Loucy (cell line): ENCODE data around the gene MSMB.

Source experiments
- H2AFZ ChIP-seq: fragments of 200-600 bp; sonication (generic); 2 replicates; pipeline ENCODE4 v1.6.0; 2016; ENCODE audit warnings: antibody characterized with exemption, mild to moderate bottlenecking, low read length, moderate library complexity
- H3F3A ChIP-seq: fragments of 200-600 bp; 2 replicates; pipeline ENCODE4 v1.6.0; 2016; ENCODE audit warnings: antibody characterized with exemption, low read depth, mild to moderate bottlenecking
- H3K27me3 ChIP-seq: fragments of 200-600 bp; sonication (generic); 2 replicates; pipeline ENCODE4 v1.6.1; 2014; ENCODE audit warnings: low read length, mild to moderate bottlenecking; ENCODE audit not compliant: insufficient read depth, poor library complexity, severe bottlenecking
- H3K36me3 ChIP-seq: fragments of 200-600 bp; sonication (generic); 2 replicates; pipeline ENCODE4 v1.6.1; 2016; ENCODE audit warnings: low read length; ENCODE audit not compliant: insufficient read depth
- H3K4me1 ChIP-seq: fragments of 200-600 bp; sonication (generic); 2 replicates; pipeline ENCODE4 v1.5.1; 2014; ENCODE audit warnings: low read length, mild to moderate bottlenecking; ENCODE audit not compliant: insufficient read depth, poor library complexity, severe bottlenecking
- H3K4me2 ChIP-seq: fragments of 200-600 bp; sonication (generic); 2 replicates; pipeline ENCODE4 v1.6.0; 2014; ENCODE audit warnings: antibody characterized with exemption, low read length, low read depth, mild to moderate bottlenecking; ENCODE audit not compliant: poor library complexity, severe bottlenecking
- H3K4me3 ChIP-seq: fragments of 200-600 bp; sonication (generic); 2 replicates; pipeline ENCODE4 v1.5.1; 2014; ENCODE audit warnings: low read length, mild to moderate bottlenecking, mixed read lengths; ENCODE audit not compliant: poor library complexity, severe bottlenecking
- H3K79me2 ChIP-seq: fragments of 200-600 bp; sonication (generic); 2 replicates; pipeline ENCODE4 v1.6.1; 2014; ENCODE audit warnings: low read length; ENCODE audit not compliant: insufficient read depth
- H3K9ac ChIP-seq: fragments of 200-600 bp; sonication (generic); 2 replicates; pipeline ENCODE4 v1.6.0; 2014; ENCODE audit warnings: mild to moderate bottlenecking, low read depth, low read length, moderate library complexity; ENCODE audit not compliant: poor library complexity, severe bottlenecking
- H3K9me2 ChIP-seq: fragments of 200-600 bp; sonication (generic); replicated peaks from 2 replicates; pipeline ENCODE4 v1.6.1; 2016; ENCODE audit warnings: low read depth, low read length, mixed read lengths
- H3K9me3 ChIP-seq: fragments of 200-600 bp; sonication (generic); 2 replicates; pipeline ENCODE4 v1.6.1; 2014; ENCODE audit warnings: mild to moderate bottlenecking, antibody characterized with exemption, low read length, low read depth; ENCODE audit not compliant: insufficient read depth
- H4K20me1 ChIP-seq: fragments of 200-600 bp; sonication (generic); 2 replicates; pipeline ENCODE4 v1.6.0; 2014; ENCODE audit warnings: antibody characterized with exemption, low read length, mild to moderate bottlenecking; ENCODE audit not compliant: insufficient read depth, poor library complexity, severe bottlenecking
- EZH2phosphoT487 ChIP-seq: fragments of 200-600 bp; IDR thresholded peaks from 2 replicates; pipeline ENCODE4 v1.6.1; 2018; ENCODE audit warnings: antibody characterized with exemption, mild to moderate bottlenecking, moderate library complexity, borderline replicate concordance
- TF ChIP-seq, protein P1 (sequence below): fragments of 200-600 bp; sonication (generic); conservative IDR thresholded peaks from 2 replicates; pipeline ENCODE4 v1.5.1; 2014; ENCODE audit warnings: mild to moderate bottlenecking, antibody characterized with exemption, low read length

Gene MSMB

GRCh38 chr10:46020344-46020657, 25.8 kb downstream of the MSMB start:
- no peak for TF ChIP-seq EZH2phosphoT487
- TF ChIP-seq, protein P1, sequence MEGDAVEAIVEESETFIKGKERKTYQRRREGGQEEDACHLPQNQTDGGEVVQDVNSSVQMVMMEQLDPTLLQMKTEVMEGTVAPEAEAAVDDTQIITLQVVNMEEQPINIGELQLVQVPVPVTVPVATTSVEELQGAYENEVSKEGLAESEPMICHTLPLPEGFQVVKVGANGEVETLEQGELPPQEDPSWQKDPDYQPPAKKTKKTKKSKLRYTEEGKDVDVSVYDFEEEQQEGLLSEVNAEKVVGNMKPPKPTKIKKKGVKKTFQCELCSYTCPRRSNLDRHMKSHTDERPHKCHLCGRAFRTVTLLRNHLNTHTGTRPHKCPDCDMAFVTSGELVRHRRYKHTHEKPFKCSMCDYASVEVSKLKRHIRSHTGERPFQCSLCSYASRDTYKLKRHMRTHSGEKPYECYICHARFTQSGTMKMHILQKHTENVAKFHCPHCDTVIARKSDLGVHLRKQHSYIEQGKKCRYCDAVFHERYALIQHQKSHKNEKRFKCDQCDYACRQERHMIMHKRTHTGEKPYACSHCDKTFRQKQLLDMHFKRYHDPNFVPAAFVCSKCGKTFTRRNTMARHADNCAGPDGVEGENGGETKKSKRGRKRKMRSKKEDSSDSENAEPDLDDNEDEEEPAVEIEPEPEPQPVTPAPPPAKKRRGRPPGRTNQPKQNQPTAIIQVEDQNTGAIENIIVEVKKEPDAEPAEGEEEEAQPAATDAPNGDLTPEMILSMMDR, result no peak
- Histone ChIP-seq H3K27me3 (no peaks in the 10 kb centered on the region), H2AFZ (no peak overlapping the region), H3K4me3 (peak overlapping the region; percentile 11), H3F3A (no peaks in the 10 kb centered on the region), H3K4me1 (peaks cover 53% of the 10 kb centered on the region), H3K9me2 (no peaks in the 10 kb centered on the region), H3K4me2 (peak overlapping the region; percentile 50), H3K79me2 (peaks cover 100% of the 10 kb centered on the region), H4K20me1 (peaks cover 97% of the 10 kb centered on the region), H3K36me3 (peaks cover 19% of the 10 kb centered on the region), H3K9me3 (no peaks in the 10 kb centered on the region), H3K9ac (peak overlapping the region; percentile 8)

DNA sequence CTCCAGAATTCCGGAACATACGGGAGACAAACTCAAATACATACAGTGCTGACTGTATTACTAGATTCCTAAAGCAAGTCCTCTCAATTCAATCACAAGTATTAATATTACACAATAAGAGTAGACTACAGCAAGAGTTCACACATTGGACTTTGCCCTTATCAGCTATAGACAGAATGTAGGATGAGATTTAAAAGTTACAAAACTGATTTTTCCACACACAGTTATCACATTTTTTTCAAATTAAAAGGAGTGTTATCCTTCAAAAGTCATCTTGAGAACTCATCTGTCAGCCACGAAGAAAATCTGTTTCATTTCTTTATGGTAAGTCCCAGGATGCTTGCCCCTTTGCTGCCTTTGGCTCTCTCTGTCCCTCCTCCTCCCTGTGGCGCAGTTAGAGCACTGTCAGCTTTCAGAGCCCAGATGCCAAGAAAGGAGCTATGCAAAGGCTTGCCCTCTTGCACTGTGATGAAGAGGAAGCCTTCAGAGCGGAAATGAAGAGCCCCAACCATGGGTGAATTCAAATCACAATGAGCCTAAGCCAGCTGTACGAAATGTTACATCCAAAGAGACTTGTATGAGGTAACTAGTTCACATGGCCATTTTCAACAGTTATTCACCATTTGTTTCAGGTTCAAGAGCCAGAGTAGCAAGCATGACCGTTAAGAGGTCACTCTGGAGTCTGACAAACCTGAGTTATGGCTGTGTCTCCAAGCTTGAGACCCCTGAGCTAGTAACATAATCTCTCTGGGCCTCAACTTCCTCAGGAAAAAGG, 26.3 kb downstream of the MSMB start:
- Histone ChIP-seq H3K4me2 (peak overlapping the region; percentile 50), H3F3A (no peaks in the 10 kb centered on the region), H3K9ac (peak overlapping the region; percentile 8), H3K9me2 (no peaks in the 10 kb centered on the region), H3K4me1 (peaks cover 47% of the 10 kb centered on the region), H4K20me1 (peaks cover 96% of the 10 kb centered on the region), H3K4me3 (peak overlapping the region; percentile 11), H3K27me3 (no peaks in the 10 kb centered on the region), H3K36me3 (peaks cover 24% of the 10 kb centered on the region), H3K9me3 (no peaks in the 10 kb centered on the region), H3K79me2 (peaks cover 100% of the 10 kb centered on the region), H2AFZ (no peak overlapping the region)
- no peak for TF ChIP-seq EZH2phosphoT487
- TF ChIP-seq, protein P1, result no peak

DNA sequence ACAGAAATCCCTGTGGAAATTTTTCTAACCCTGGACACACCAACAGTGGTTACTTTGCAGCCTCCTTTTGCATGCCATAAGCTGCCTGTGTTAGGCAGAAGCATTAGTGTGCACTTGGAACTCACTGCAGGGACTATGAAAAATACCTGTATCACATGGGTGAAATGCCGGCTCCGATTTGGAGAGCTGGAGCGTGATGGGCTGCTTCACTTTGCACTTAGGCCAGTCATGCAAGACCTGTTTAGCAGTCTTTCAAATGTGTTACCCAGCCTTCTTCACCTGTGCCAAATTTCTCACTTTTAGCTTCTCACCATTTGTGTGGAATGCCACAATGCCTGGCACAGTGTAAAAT, 26.9 kb downstream of the MSMB start:
- H3K4me3 ChIP-seq, result peak overlapping the region; percentile 18
- H4K20me1 ChIP-seq, result peaks cover 90% of the 10 kb centered on the region

More for the DNA sequence above, 26.9 kb downstream of the MSMB start:
- Histone ChIP-seq H3K9me2 (no peaks in the 10 kb centered on the region), H3K79me2 (peaks cover 100% of the 10 kb centered on the region), H3K36me3 (peaks cover 30% of the 10 kb centered on the region), H3K27me3 (no peaks in the 10 kb centered on the region), H3K4me2 (peak overlapping the region; percentile 50), H3F3A (no peaks in the 10 kb centered on the region), H2AFZ (no peak overlapping the region), H3K9me3 (no peaks in the 10 kb centered on the region), H3K4me1 (peaks cover 42% of the 10 kb centered on the region), H3K9ac (no peak overlapping the region)
- TF ChIP-seq EZH2phosphoT487, result no peak
- TF ChIP-seq, protein P1, result no peak
